Measurements from ENCODE around the gene SLC15A3. TPM values are rescaled to one million over a fixed set of nuclear protein-coding genes. Genes with fewer than 3 reads are reported as not detected.
"Not testable (repeated sequence)": the region's sequence is repeated elsewhere in the genome, so short reads cannot be mapped to it uniquely, and the experiment has no call there.

SLC15A3 gene
- total RNA-seq, 1 donor from 2014 or later: 11.6 TPM

GRCh38 chr11:60978546-60979380, 26.8 kb upstream of the SLC15A3 start:
- no peak for DNase-seq (ENCODE audit: low spot score)

GRCh38 chr11:60977836-60978235, 25.9 kb upstream of the SLC15A3 start:
- no peak for DNase-seq (ENCODE audit: low spot score)
- intact Hi-C loops (cut with DNase I): no loop called here

More at GRCh38 chr11:60978546-60979380, 26.8 kb upstream of the SLC15A3 start:
- intact Hi-C loops (cut with DNase I): no loop called here

- DNase-seq (ENCODE audit: low spot score): peak; percentile 49
- intact Hi-C loops (cut with DNase I): no loop called here
Measured at GRCh38 chr11:60977224-60977623, 25.2 kb upstream of the SLC15A3 start.

DNA sequence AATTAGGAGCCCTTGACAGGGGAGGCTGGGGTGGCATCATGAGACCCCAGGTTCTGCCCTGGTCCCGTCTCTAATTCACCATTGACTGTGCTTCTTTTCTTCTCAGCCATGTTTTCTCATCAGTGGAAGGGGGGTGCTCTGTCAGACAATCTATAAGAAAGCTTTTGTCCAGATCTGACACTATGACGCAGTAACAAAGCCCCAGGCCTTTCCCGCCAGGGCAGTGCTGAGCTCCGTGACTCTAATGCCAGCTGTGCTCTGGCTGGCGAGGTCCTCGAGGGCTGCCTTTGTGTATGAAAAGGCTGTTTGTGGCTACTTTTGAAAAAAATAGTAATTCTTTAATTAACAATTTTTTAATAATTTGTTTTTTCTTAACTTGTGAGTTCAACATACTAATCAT, 22.8 kb upstream of the SLC15A3 start:
- intact Hi-C loops (cut with DNase I): no loop called here
- DNase-seq (ENCODE audit: low spot score): no peak

DNA sequence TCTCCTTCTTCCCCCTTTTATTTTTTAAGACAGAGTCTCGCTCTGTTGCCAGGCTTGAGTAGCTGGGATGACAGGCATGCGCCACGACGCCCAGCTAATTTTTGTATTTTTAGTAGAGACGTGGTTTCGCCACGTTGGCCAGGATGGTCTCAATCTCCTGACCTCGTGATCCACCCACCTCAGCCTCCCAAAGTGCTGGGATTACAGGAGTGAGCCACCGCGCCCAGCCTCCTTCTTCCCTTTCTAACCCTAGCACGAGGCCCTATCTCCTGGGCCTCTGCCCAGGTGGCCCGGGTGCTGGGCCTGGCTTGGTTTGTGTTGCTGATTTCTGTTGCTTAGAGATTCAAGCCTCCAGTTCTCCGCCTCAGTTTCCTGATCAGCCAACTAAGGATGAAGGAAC, 22.3 kb upstream of the SLC15A3 start:
- intact Hi-C loops (cut with DNase I): not testable (repeated sequence)

DNA sequence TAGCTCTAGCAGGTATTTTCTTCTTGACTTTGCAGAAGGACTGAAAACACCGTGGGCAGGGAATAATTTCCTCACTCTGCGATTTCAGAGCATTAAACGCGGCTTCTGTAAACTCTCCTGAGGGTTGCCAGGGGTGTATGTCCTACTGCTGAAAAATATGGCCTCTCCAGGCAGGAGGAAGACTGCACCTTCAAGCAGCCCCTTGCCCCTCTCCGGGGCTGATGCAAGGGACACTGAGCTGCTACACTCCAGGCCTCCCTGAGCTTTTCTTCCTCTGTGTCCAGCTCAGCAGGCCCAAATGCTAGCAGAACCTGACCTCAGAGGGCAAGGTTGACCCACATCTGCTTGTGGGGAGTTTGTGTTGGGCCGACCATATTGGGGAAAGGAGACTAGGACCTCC, 21.7 kb upstream of the SLC15A3 start:
- DNase-seq (ENCODE audit: low spot score): no peak
- intact Hi-C loops (cut with DNase I): no loop called here

More for the DNA sequence above, 22.3 kb upstream of the SLC15A3 start:
- DNase-seq (ENCODE audit: low spot score): peak; percentile 53

- intact Hi-C loops (cut with DNase I): no loop called here
Measured at GRCh38 chr11:60972182-60973030, 20.4 kb upstream of the SLC15A3 start.

GRCh38 chr11:60971520-60971919, 19.5 kb upstream of the SLC15A3 start, which contains the start of gene CD6:
Gene CD6 (plus strand): TSS chr11:60971680. CDS start chr11:60971866, 186 bp downstream.
- intact Hi-C loops (cut with DNase I): loop anchor here (2.0 kb wide), 1 partner anchor 157 kb away; no protein-coding TSS in a partner anchor
- no peak for DNase-seq (ENCODE audit: low spot score)

More at GRCh38 chr11:60972182-60973030, 20.4 kb upstream of the SLC15A3 start:
- no peak for DNase-seq (ENCODE audit: low spot score)

GRCh38 chr11:60970890-60971289, 18.9 kb upstream of the SLC15A3 start:
- intact Hi-C loops (cut with DNase I): loop anchor here (2.0 kb wide), 1 partner anchor 158 kb away; no protein-coding TSS in a partner anchor
- DNase-seq (ENCODE audit: low spot score): no peak

DNA sequence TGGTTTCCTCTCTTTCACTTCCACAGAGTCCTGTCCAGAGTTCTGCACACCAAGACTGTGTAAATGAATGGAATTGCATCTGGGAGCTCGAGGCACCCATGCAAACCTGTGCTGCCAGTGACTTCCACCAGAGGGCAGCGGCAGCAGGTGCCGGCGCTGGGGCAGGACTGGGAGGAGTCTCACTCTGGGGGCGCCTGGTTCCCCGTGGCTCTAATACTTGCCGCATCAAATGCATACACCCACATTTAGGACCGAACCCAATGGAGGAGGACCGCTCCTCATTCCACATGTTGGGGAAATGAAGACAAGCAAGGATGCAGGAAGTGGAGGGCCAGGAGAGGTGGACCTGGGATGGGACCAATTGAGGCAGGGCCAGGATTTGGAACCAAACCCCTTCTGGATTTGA, 18.4 kb upstream of the SLC15A3 start:
- intact Hi-C loops (cut with DNase I): loop anchor here (2.0 kb wide), 1 partner anchor 158 kb away; no protein-coding TSS in a partner anchor

DNA sequence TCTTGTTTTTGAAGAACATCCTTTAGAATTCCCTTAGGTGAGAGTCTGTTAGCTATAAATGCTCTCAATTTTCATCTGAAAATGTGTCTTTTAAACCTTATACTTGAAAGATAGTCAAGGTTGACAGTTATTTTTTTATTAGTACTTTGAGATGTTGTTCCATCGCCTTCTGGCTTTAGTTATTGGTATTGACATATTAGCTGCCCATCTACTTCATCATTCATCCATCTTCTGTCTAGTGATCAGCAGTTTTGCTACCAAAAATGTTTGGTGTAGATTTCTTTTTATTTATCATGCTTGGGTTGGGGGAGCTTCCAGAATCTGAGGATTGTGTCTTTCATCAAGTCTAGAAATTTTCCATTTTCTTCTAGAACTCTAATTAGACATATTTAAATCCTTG, 16.2 kb upstream of the SLC15A3 start:
- intact Hi-C loops (cut with DNase I): no loop called here
- DNase-seq (ENCODE audit: low spot score): no peak

More for the DNA sequence above, 18.4 kb upstream of the SLC15A3 start:
- DNase-seq (ENCODE audit: low spot score): peak; percentile 86

- no peak for DNase-seq (ENCODE audit: low spot score)
- intact Hi-C loops (cut with DNase I): no loop called here
Measured at GRCh38 chr11:60966890-60967289, 14.9 kb upstream of the SLC15A3 start.

DNA sequence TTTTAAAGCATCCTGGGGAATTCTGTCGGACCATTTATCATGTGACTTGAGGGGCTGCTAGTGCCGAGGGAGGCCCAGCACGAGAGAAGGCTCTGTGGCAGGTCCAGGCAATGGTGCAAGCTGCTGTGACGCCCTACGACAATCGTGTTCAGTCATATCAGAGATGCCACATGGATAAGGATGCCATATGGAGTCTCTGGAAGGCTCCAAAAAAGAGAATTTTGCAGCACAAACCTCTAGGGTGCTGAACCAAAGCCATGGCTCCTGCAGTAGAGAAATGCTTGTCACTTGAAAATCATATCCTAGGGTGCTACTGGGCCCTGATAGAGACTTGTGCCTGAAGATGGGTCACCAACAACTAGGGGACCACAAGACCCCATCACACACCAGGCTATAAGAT, 12.8 kb upstream of the SLC15A3 start:
- DNase-seq (ENCODE audit: low spot score): no peak
- intact Hi-C loops (cut with DNase I): no loop called here

DNA sequence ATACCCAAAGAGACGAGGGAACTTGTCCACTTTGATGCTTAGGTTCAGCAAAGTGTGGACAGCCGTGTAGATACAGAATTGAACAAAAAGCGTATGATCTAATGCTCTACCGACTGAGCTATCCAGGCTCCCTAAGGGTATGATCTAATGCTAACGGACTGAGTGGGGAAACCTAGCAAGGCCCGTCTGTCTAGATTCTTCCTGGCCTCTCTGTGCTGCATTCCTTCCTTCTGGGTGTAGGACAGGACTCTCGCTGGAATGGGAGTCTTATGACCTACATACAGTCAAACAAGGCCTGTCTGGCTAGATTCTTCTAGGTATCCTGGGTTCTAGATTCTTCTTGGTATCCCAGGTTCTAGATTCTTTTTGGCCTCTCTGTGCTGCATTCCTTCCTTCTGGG, 8.4 kb upstream of the SLC15A3 start:
- DNase-seq (ENCODE audit: low spot score): no peak
- intact Hi-C loops (cut with DNase I): no loop called here

- no peak for DNase-seq (ENCODE audit: low spot score)
- intact Hi-C loops (cut with DNase I): no loop called here
Measured at GRCh38 chr11:60959431-60959830, 7.5 kb upstream of the SLC15A3 start.

DNA sequence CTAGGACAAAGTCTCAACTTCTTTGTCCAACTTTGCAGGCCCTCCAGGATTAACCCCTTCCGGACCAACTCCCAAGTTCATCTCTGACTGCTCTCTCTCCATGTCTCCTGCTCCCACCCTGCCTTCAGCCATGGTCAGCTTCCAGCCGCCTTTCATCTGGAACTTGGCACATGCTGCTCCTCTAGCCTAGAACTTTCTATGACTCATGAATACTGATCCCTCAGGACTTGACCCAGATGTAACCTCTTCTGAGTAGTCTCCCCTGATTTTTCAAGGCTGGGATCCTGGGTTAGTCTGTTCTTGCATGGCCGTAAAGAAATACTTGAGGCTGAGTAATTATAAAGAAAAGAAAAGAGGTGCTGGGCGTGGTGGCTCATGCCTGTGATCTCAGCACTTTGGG, 5.2 kb upstream of the SLC15A3 start:
- DNase-seq (ENCODE audit: low spot score): no peak

DNA sequence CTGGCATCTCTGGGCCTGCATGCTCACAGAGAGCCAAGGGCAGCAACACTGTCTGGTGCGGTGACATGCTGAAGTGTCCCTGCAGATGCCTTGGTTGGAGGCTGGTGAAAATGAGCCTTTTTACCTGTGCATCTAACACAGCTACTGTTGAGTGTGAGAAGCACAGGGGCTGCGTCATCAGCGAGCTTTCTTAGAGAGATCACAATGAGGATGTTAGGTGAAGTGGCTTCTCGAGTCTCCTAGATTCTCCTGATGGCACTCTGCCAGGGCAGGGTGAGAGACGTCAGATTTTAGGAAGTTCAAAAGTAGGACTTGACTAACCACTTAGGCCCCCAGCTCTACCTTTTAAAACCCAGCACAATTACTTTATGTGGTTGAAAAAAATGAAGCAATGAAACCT, 3.6 kb upstream of the SLC15A3 start:
- DNase-seq (ENCODE audit: low spot score): no peak
- intact Hi-C loops (cut with DNase I): no loop called here

More for the DNA sequence above, 5.2 kb upstream of the SLC15A3 start:
- intact Hi-C loops (cut with DNase I): no loop called here

GRCh38 chr11:60954421-60954820, 2.4 kb upstream of the SLC15A3 start:
- intact Hi-C loops (cut with DNase I): no loop called here
- no peak for DNase-seq (ENCODE audit: low spot score)

DNA sequence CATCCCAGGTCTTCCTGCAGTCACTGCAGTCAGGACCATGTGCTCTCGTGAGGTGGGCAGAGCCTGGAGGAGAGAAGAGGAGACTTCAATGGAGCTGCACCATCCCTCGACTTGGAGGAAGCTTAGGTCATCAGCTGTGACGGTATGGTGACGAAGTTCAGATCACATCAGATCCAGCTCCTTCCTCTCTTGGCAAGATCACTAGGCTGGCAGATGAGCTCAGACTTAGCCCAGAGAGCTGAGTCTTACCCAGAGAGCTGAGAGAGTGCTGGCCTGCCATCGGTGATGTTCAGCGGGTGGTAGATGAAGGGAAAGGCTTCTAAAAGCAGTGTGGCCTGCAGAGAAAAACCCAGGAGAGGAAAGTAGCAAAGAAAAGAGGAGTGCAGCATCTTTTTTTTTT, 1.8 kb upstream of the SLC15A3 start:
- intact Hi-C loops (cut with DNase I): no loop called here

GRCh38 chr11:60952742-60953170, 780 bp upstream of the SLC15A3 start:
- intact Hi-C loops (cut with DNase I): no loop called here
- no peak for DNase-seq (ENCODE audit: low spot score)

More for the DNA sequence above, 1.8 kb upstream of the SLC15A3 start:
- no peak for DNase-seq (ENCODE audit: low spot score)
